SK-N-SH (cell line): ENCODE results near the gene EFTUD2. TPM values are rescaled to one million over a fixed set of nuclear protein-coding genes. Genes with fewer than 3 reads are reported as not detected.
"Not testable (repeated sequence)": the region's sequence is repeated elsewhere in the genome, so short reads cannot be mapped to it uniquely, and the experiment has no call there.

Experiments used
- CTCF ChIA-PET: fragments of 300-600, 350-600 bp; formaldehyde crosslinking; extraction: SDS; loops from one replicate; lab custom pipeline; 2021; lab: Yijun Ruan, JAX
- POLR2A ChIA-PET: fragments of 350-600 bp; sonication (Branson Sonifier 250); formaldehyde crosslinking; extraction: SDS; loops from one replicate; lab custom pipeline; 2020; ENCODE audit warnings: antibody characterized with exemption, inconsistent platforms; lab: Yijun Ruan, JAX
- DNase-seq: peaks from one replicate; pipeline ENCODE4 v3.0.0; 2012
- H2AFZ ChIP-seq: fragments of 200-600 bp; sonication (generic); 2 replicates; pipeline ENCODE4 v1.8.1; 2016; ENCODE audit warnings: antibody characterized with exemption, mild to moderate bottlenecking, low read depth
- H3F3A ChIP-seq: fragments of 200-600 bp; sonication (generic); replicated peaks from 2 replicates; pipeline ENCODE3; 2016; ENCODE audit warnings: antibody characterized with exemption, mild to moderate bottlenecking; ENCODE audit not compliant: insufficient read depth
- H3K27ac ChIP-seq, 2 experiments: fragments of 200-500 bp in 1 of 2; fragments of 200-600 bp in 1 of 2; sonication (Bioruptor generic) in 1 of 2; sonication (generic), shearing (Covaris generic) in 1 of 2; 2 replicates each; pipeline versions ENCODE4 v1.5.1 to v1.6.1; 2014 to 2016; ENCODE audit warnings: low read depth in 2 of 2, inconsistent platforms in 1 of 2, low read length in 1 of 2, mild to moderate bottlenecking in 1 of 2, mixed read lengths in 1 of 2
- H3K27me3 ChIP-seq: fragments of 200-600 bp; sonication (generic), shearing (Covaris generic); 2 replicates; pipeline ENCODE4 v1.6.1; 2016; ENCODE audit warnings: mixed run types; ENCODE audit not compliant: insufficient read depth
- H3K36me3 ChIP-seq, 2 experiments: fragments of 200-500 bp in 1 of 2; fragments of 200-600 bp in 1 of 2; sonication (Bioruptor generic) in 1 of 2; sonication (generic) in 1 of 2; replicated peaks in 1 of 2; 2 replicates each; pipeline versions ENCODE3 to v1.5.1; 2014 to 2016; ENCODE audit warnings: low read length in 1 of 2, mild to moderate bottlenecking in 1 of 2; ENCODE audit not compliant: insufficient read depth in 2 of 2, control insufficient read depth in 1 of 2
- H3K4me1 ChIP-seq, 2 experiments: fragments of 200-500 bp in 1 of 2; fragments of 200-600 bp in 1 of 2; sonication (Bioruptor generic) in 1 of 2; sonication (generic), shearing (Covaris generic) in 1 of 2; 2 replicates each; pipeline versions ENCODE4 v1.5.1 to v1.6.1; 2014 to 2016; ENCODE audit warnings: low read depth in 1 of 2, low read length in 1 of 2, mixed run types in 1 of 2; ENCODE audit not compliant: insufficient read depth in 2 of 2, control insufficient read depth in 1 of 2
- H3K4me2 ChIP-seq: fragments of 200-600 bp; sonication (generic), shearing (Covaris generic); 2 replicates; pipeline ENCODE4 v1.6.1; 2017; ENCODE audit warnings: mixed run types
- H3K4me3 ChIP-seq, 2 experiments: fragments of 200-500 bp in 1 of 2; fragments of 200-600 bp in 1 of 2; sonication (Bioruptor generic) in 1 of 2; sonication (generic), shearing (Covaris generic) in 1 of 2; 2 replicates each; pipeline versions ENCODE4 v1.5.1 to v1.8.1; 2014 to 2016; ENCODE audit warnings: low read depth in 2 of 2, inconsistent platforms in 1 of 2, low read length in 1 of 2, mild to moderate bottlenecking in 1 of 2, mixed read lengths in 1 of 2, moderate library complexity in 1 of 2
- H3K79me2 ChIP-seq: fragments of 200-600 bp; sonication (generic); 2 replicates; pipeline ENCODE4 v1.8.1; 2017; ENCODE audit warnings: mild to moderate bottlenecking; ENCODE audit not compliant: insufficient read depth
- H3K9ac ChIP-seq: fragments of 200-600 bp; sonication (generic); 2 replicates; pipeline ENCODE4 v1.6.1; 2017; ENCODE audit warnings: mixed run types
- H3K9me2 ChIP-seq: fragments of 200-600 bp; sonication (generic); 2 replicates; pipeline ENCODE4 v1.6.1; 2017; ENCODE audit warnings: mixed run types
- H3K9me3 ChIP-seq: fragments of 200-600 bp; sonication (generic); 2 replicates; pipeline ENCODE4 v1.6.1; 2017; ENCODE audit warnings: mixed run types, mild to moderate bottlenecking, moderate library complexity
- H4K20me1 ChIP-seq: fragments of 200-600 bp; sonication (generic); 2 replicates; pipeline ENCODE4 v1.6.1; 2017; ENCODE audit warnings: mild to moderate bottlenecking, mixed run types; ENCODE audit not compliant: insufficient read depth
- ELF1 ChIP-seq: IDR thresholded peaks from 2 replicates; pipeline ENCODE4 v1.4.0; 2012
- EP300 ChIP-seq, 2 experiments: IDR thresholded peaks; 2 replicates each; pipeline versions ENCODE4 v1.4.0 to v1.6.1; 2012; ENCODE audit warnings: borderline replicate concordance in 1 of 2, low read depth in 1 of 2, low read length in 1 of 2
- FOSL2 ChIP-seq: IDR thresholded peaks from 2 replicates; pipeline ENCODE4 v1.4.0; 2012; ENCODE audit warnings: low read depth, mild to moderate bottlenecking, moderate library complexity, borderline replicate concordance
- GATA2 ChIP-seq: sonication (generic); formaldehyde crosslinking; IDR thresholded peaks from 2 replicates; pipeline ENCODE4 v1.5.0; 2020; ENCODE audit warnings: mild to moderate bottlenecking, missing genetic modification reagents
- JUND ChIP-seq: IDR thresholded peaks from 2 replicates; pipeline ENCODE4 v1.4.0; 2012
- NFIC ChIP-seq: IDR thresholded peaks from 2 replicates; pipeline ENCODE4 v1.4.0; 2012; ENCODE audit warnings: borderline replicate concordance
- NRF1 ChIP-seq: IDR thresholded peaks from 2 replicates; pipeline ENCODE4 v1.6.1; 2012; ENCODE audit warnings: low read depth, mild to moderate bottlenecking, low read length
- POLR2AphosphoS5 ChIP-seq: IDR thresholded peaks from 2 replicates; pipeline ENCODE4 v1.6.1; 2012; ENCODE audit warnings: low read depth, low read length
- RCOR1 ChIP-seq: fragments of 150-350 bp; IDR thresholded peaks from 2 replicates; pipeline ENCODE4 v1.6.1; 2017; ENCODE audit warnings: antibody characterized with exemption, low read length
- RFX5 ChIP-seq: IDR thresholded peaks from 2 replicates; pipeline ENCODE4 v1.6.1; 2012; ENCODE audit warnings: mild to moderate bottlenecking, improper control_type of control experiment, low read length
- RXRA ChIP-seq: IDR thresholded peaks from 2 replicates; pipeline ENCODE4 v1.4.0; 2012; ENCODE audit warnings: low read depth, mild to moderate bottlenecking, borderline replicate concordance
- TAF1 ChIP-seq: IDR thresholded peaks from 2 replicates; pipeline ENCODE4 v1.6.1; 2012; ENCODE audit warnings: low read depth, mild to moderate bottlenecking, low read length, moderate library complexity, borderline replicate concordance
- TCF12 ChIP-seq: IDR thresholded peaks from 2 replicates; pipeline ENCODE4 v1.4.0; 2012
- WGBS: methylation state at CpG from one replicate; pipeline ENCODE4 v1.1.6; 2017; ENCODE audit warnings: low lambda C conversion rate; 5-methylcytosine and 5-hydroxymethylcytosine counted together
- polyA plus RNA-seq, 3 experiments: library from polyadenylated mRNA; depleted of rRNA; stranded (reverse); fragments of >200 nt; gene quantifications; 2 replicates each; pipeline ENCODE4 v1.2.3, GENCODE V29; 2012
- TF ChIP-seq, protein P1 (sequence below): fragments of 200-600 bp; sonication (generic); IDR thresholded peaks from 2 replicates; pipeline ENCODE4 v1.6.1; 2017; ENCODE audit warnings: antibody characterized with exemption, mild to moderate bottlenecking, moderate library complexity
- TF ChIP-seq, protein P2 (sequence below): fragments of 150-350 bp; IDR thresholded peaks from 2 replicates; pipeline ENCODE4 v1.6.1; 2016; ENCODE audit warnings: mild to moderate bottlenecking, low read depth, low read length
- TF ChIP-seq, protein P3 (sequence below): IDR thresholded peaks from 2 replicates; pipeline ENCODE4 v1.4.0; 2012; ENCODE audit warnings: low read depth, borderline replicate concordance
- TF ChIP-seq, protein P4 (sequence below): fragments of 150-350 bp; IDR thresholded peaks from 2 replicates; pipeline ENCODE4 v1.6.1; 2017; ENCODE audit warnings: antibody characterized with exemption, low read length, low read depth, borderline replicate concordance

EFTUD2 gene
- polyA plus RNA-seq, 1 of the 3 experiments (the other 2 are of a cell fraction) = 82.9 TPM

DNA sequence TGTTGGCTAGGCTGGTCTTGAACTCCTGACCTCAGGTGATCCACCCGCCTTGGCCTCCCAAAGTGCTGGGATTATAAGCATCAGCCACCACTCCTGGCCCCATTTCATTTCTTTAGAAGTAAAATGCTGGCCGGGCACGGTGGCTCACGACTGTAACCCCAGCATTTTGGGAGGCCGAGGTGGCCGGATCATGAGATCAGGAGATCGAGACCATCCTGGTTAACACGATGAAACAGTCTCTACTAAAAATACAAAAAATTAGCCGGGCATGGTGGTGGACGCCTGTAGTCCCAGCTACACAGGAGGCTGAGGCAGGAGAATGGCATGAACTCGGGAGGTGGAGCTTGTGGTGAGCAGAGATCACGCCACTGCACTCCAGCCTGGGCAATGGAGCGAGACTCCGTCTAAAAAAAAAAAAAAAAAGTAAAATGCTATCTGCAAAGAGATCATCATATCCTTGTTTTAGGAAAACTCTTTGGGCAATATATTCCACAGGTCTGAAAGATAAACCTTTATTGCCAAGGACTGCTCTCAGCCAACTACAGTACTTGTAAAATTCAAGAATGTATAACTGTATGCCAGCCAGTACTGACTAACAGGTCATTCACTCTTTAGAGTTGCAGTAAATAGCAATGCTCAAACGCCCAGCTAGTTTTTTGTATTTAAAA lies 73.0 kb downstream of the EFTUD2 start (continued):
- TF ChIP-seq, protein P1, sequence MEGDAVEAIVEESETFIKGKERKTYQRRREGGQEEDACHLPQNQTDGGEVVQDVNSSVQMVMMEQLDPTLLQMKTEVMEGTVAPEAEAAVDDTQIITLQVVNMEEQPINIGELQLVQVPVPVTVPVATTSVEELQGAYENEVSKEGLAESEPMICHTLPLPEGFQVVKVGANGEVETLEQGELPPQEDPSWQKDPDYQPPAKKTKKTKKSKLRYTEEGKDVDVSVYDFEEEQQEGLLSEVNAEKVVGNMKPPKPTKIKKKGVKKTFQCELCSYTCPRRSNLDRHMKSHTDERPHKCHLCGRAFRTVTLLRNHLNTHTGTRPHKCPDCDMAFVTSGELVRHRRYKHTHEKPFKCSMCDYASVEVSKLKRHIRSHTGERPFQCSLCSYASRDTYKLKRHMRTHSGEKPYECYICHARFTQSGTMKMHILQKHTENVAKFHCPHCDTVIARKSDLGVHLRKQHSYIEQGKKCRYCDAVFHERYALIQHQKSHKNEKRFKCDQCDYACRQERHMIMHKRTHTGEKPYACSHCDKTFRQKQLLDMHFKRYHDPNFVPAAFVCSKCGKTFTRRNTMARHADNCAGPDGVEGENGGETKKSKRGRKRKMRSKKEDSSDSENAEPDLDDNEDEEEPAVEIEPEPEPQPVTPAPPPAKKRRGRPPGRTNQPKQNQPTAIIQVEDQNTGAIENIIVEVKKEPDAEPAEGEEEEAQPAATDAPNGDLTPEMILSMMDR = no peak
- TF ChIP-seq TAF1 (no peak), GATA2 (CRISPR knock-in tag) (no peak), TCF12 (no peak), RXRA (no peak)
- TF ChIP-seq, all 33 proteins: peak for 0

DNA sequence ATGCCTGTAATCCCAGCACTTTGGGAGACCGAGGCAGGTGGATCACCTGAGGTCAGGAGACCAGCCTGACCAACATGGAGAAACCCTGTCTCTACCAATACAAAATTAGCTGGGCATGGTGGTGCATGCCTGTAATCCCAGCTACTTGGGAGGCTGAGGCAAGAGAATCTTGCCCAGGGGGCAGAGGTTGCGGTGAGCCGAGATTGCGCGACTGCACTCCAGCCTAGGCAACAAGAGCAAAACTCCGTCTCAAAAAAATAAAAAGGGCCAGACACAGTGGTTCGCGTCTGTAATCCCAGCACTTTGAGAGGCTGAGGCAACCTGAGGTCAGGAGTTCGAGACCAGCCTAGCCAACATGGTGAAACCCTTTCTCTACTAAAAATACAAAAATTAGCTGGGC lies 74.0 kb downstream of the EFTUD2 start:
- Histone ChIP-seq H3K27ac (peak overlapping the region in 1 of 2 experiments; percentile 14; a peak in 1 of 4 replicates), H3F3A (peaks cover 41% of the 10 kb centered on the region), H3K79me2 (peaks cover 90% of the 10 kb centered on the region), H4K20me1 (peaks cover 14% of the 10 kb centered on the region)
- H3K36me3 ChIP-seq, H3K4me2 ChIP-seq, H2AFZ ChIP-seq, H3K27me3 ChIP-seq, H3K9ac ChIP-seq, H3K9me3 ChIP-seq, POLR2A ChIA-PET, DNase-seq, H3K4me1 ChIP-seq, H3K4me3 ChIP-seq, H3K9me2 ChIP-seq: not testable (repeated sequence)
- CTCF ChIA-PET = interaction anchor here (1.6 to 3.1 kb wide), 2 partner anchors 46 to 51 kb away, joined by 6 to 17 read pairs; no protein-coding TSS in a partner anchor
- WGBS = over 99% methylated on average over 9 of the region's 9 CpGs

DNA sequence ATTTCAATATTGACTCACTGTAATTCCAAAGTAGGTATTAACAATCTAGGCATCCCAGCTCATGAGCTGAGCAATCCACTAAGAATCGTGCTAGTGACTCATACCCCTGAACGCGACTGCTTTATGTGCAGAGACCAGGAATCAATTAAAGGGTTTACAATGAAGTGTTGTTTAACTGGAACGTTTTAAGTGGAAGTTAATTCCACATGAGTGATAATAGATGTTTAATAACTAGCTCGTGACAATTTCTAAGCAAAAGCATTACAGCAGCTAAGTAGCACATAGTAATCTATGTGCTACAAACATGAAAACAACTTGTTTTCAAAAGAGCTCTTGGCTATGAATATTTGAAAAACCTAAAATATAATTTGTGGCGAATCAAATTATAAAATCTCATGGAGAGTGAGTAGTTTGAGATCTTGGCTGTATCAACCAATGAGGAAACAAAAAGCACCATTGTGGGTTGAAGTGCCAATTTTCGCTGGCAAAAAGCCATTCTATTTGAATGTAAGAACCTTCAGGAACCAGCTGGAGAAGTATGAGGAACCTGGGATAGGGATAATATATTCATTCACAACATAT lies 78.5 kb downstream of the EFTUD2 start:
- Histone ChIP-seq H3K4me3 (peak overlapping the region; percentile 11 to 35; a peak in 2 of 4 replicates), H3K9ac (peak overlapping the region; percentile 57; the same call in 1 of the 2 replicates), H3K4me1 (peaks cover 3 to 19% of the 10 kb centered on the region in 2 experiments; a peak in 3 of 4 replicates), H3K4me2 (peak overlapping the region; percentile 69), H3K36me3 (peaks cover 0 to 18% of the 10 kb centered on the region in 2 experiments), H3F3A (peaks cover 51% of the 10 kb centered on the region), H3K79me2 (peaks cover 94% of the 10 kb centered on the region), H2AFZ (no peak overlapping the region), H4K20me1 (no peaks in the 10 kb centered on the region), H3K27ac (peak overlapping the region; percentile 56 to 92), H3K9me2 (no peaks in the 10 kb centered on the region), H3K9me3 (no peaks in the 10 kb centered on the region), H3K27me3 (no peaks in the 10 kb centered on the region)
- 6% methylated on average over 7 of the region's 7 CpGs for WGBS
- ChIA-PET CTCF (interaction anchor here (1.2 kb wide), 1 partner anchor 42 kb away, joined by 7 read pairs; no protein-coding TSS in a partner anchor), POLR2A (no interaction called here)
- no peak for DNase-seq
- TF ChIP-seq TCF12 = peak; percentile 91
- TF ChIP-seq RXRA = peak; percentile 36; the same call in 1 of the 2 replicates
- peak; percentile 53; the same call in 1 of the 2 replicates for TF ChIP-seq NFIC
- no peak for TF ChIP-seq RCOR1
- peak; percentile 99 for TF ChIP-seq FOSL2
- peak; percentile 65; the same call in 1 of the 2 replicates for TF ChIP-seq POLR2AphosphoS5
- TF ChIP-seq JUND = peak; percentile 97
- no peak for TF ChIP-seq RFX5
- TF ChIP-seq, protein P2, sequence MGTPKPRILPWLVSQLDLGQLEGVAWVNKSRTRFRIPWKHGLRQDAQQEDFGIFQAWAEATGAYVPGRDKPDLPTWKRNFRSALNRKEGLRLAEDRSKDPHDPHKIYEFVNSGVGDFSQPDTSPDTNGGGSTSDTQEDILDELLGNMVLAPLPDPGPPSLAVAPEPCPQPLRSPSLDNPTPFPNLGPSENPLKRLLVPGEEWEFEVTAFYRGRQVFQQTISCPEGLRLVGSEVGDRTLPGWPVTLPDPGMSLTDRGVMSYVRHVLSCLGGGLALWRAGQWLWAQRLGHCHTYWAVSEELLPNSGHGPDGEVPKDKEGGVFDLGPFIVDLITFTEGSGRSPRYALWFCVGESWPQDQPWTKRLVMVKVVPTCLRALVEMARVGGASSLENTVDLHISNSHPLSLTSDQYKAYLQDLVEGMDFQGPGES = no peak
- TF ChIP-seq, protein P3, sequence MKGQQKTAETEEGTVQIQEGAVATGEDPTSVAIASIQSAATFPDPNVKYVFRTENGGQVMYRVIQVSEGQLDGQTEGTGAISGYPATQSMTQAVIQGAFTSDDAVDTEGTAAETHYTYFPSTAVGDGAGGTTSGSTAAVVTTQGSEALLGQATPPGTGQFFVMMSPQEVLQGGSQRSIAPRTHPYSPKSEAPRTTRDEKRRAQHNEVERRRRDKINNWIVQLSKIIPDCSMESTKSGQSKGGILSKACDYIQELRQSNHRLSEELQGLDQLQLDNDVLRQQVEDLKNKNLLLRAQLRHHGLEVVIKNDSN = no peak
- TF ChIP-seq EP300 (IDR thresholded peaks at IDR 0.05; ENCODE audit: borderline replicate concordance in 1 of 2, low read depth in 1 of 2, low read length in 1 of 2) = peak in 1 of 2 experiments; percentile 80; a peak in 2 of 4 replicates
- TF ChIP-seq ELF1 = no peak
- TF ChIP-seq, protein P4, sequence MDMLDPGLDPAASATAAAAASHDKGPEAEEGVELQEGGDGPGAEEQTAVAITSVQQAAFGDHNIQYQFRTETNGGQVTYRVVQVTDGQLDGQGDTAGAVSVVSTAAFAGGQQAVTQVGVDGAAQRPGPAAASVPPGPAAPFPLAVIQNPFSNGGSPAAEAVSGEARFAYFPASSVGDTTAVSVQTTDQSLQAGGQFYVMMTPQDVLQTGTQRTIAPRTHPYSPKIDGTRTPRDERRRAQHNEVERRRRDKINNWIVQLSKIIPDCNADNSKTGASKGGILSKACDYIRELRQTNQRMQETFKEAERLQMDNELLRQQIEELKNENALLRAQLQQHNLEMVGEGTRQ = no peak
- TF ChIP-seq NRF1 = no peak
